ENCODE data around the gene SLC43A1. TPM values are rescaled to one million over a fixed set of nuclear protein-coding genes. Genes with fewer than 3 reads are reported as not detected.

SLC43A1 gene
- total RNA-seq, 1 donor from 2014 or later: 12.4 TPM

- Histone ChIP-seq H3K27ac (no peak overlapping the region), H3K27me3 (peaks cover 9% of the 10 kb centered on the region), H3K4me1 (peaks cover 22% of the 10 kb centered on the region), H3K4me3 (no peak overlapping the region), H3K36me3 (peaks cover 3% of the 10 kb centered on the region), H3K9me3 (no peaks in the 10 kb centered on the region)
- no peak for TF ChIP-seq CTCF (IDR thresholded peaks at IDR 0.05)
- no peak for DNase-seq
- no peak for ATAC-seq
- intact Hi-C loops (cut with DNase I): no loop called here
Measured at GRCh38 chr11:57479021-57479663, 36.4 kb downstream of the SLC43A1 start.

GRCh38 chr11:57477507-57478189 is 37.9 kb downstream of the SLC43A1 start:
- Histone ChIP-seq H3K27ac (no peak overlapping the region), H3K4me1 (peaks cover 16% of the 10 kb centered on the region), H3K27me3 (peaks cover 4% of the 10 kb centered on the region), H3K36me3 (no peaks in the 10 kb centered on the region), H3K4me3 (no peak overlapping the region), H3K9me3 (no peaks in the 10 kb centered on the region)
- ATAC-seq (peak; percentile 52), DNase-seq (peak; percentile 69)
- TF ChIP-seq CTCF (IDR thresholded peaks at IDR 0.05): no peak
- intact Hi-C loops (cut with DNase I): no loop called here

GRCh38 chr11:57476757-57477506 is 38.6 kb downstream of the SLC43A1 start:
- no peaks in the 10 kb centered on the region for H3K9me3 ChIP-seq
- DNase-seq (peak; percentile 79), ATAC-seq (peak; percentile 80)
- intact Hi-C loops (cut with DNase I): no loop called here
- H3K27me3 ChIP-seq: no peaks in the 10 kb centered on the region
- peak; percentile 60 for TF ChIP-seq CTCF (IDR thresholded peaks at IDR 0.05)
- no peak overlapping the region for H3K27ac ChIP-seq
- H3K36me3 ChIP-seq: no peaks in the 10 kb centered on the region
- peaks cover 12% of the 10 kb centered on the region for H3K4me1 ChIP-seq
- H3K4me3 ChIP-seq: peak overlapping the region; percentile 53

GRCh38 chr11:57476047-57476756 is 39.3 kb downstream of the SLC43A1 start:
- ATAC-seq: peak; percentile 75
- no peak for TF ChIP-seq CTCF (IDR thresholded peaks at IDR 0.05)
- H3K9me3 ChIP-seq: no peaks in the 10 kb centered on the region
- H3K4me1 ChIP-seq: peaks cover 12% of the 10 kb centered on the region
- intact Hi-C loops (cut with DNase I): no loop called here
- no peaks in the 10 kb centered on the region for H3K36me3 ChIP-seq
- peak overlapping the region; percentile 53 for H3K4me3 ChIP-seq
- DNase-seq: peak; percentile 83
- no peak overlapping the region for H3K27ac ChIP-seq
- no peaks in the 10 kb centered on the region for H3K27me3 ChIP-seq

- DNase-seq (no peak), ATAC-seq (no peak)
- Histone ChIP-seq H3K27me3 (no peaks in the 10 kb centered on the region), H3K27ac (no peak overlapping the region), H3K9me3 (no peaks in the 10 kb centered on the region), H3K36me3 (no peaks in the 10 kb centered on the region), H3K4me1 (peaks cover 12% of the 10 kb centered on the region), H3K4me3 (peak overlapping the region; percentile 53)
- no peak for TF ChIP-seq CTCF (IDR thresholded peaks at IDR 0.05)
- intact Hi-C loops (cut with DNase I): no loop called here
Measured at GRCh38 chr11:57475671-57476046, 39.8 kb downstream of the SLC43A1 start.

Measured in upper lobe of right lung (tissue), 1 donor.